Chondrocyte (in vitro differentiated cells): ENCODE measurements around the gene TMEM131L. TPM values are rescaled to one million over a fixed set of nuclear protein-coding genes. Genes with fewer than 3 reads are reported as not detected.
"Not testable (repeated sequence)": the region's sequence is repeated elsewhere in the genome, so short reads cannot be mapped to it uniquely, and the experiment has no call there.

Experiments used
- DNase-seq: peaks from one replicate; pipeline ENCODE4 v3.0.0; 2021; ENCODE audit warnings: mixed read lengths, low spot score
- H3K27ac Mint-ChIP-seq: one replicate; pipeline ENCODE4 v1.8.0; 2021; ENCODE audit warnings: mild to moderate bottlenecking, moderate library complexity, mixed read lengths; ENCODE audit not compliant: unreplicated experiment
- H3K27me3 Mint-ChIP-seq: 2 replicates; pipeline ENCODE4 v1.8.0; 2021; ENCODE audit warnings: low read depth, mixed read lengths
- H3K36me3 Mint-ChIP-seq: 2 replicates; pipeline ENCODE4 v1.8.0; 2021; ENCODE audit warnings: low read depth, mixed read lengths
- H3K4me1 Mint-ChIP-seq: 2 replicates; pipeline ENCODE4 v1.8.0; 2021; ENCODE audit warnings: low read depth, mild to moderate bottlenecking, mixed read lengths
- H3K4me3 Mint-ChIP-seq: one replicate; pipeline ENCODE4 v1.8.0; 2021; ENCODE audit warnings: mild to moderate bottlenecking, moderate library complexity, mixed read lengths; ENCODE audit not compliant: unreplicated experiment
- H3K9me3 Mint-ChIP-seq: 2 replicates; pipeline ENCODE4 v1.8.0; 2021; ENCODE audit warnings: low read depth, mixed read lengths
- total RNA-seq: library from RNA; stranded (reverse); gene quantifications from 3 replicates; pipeline ENCODE4 v1.2.1, GENCODE V29; 2021
- TF ChIP-seq, protein P1 (sequence below): fragments of 200-600 bp; sonication (generic); IDR thresholded peaks from 2 replicates; pipeline ENCODE4 v1.5.0; 2021; ENCODE audit warnings: antibody characterized with exemption, mild to moderate bottlenecking, moderate library complexity

TMEM131L gene
- total RNA-seq, 1 donor from 2014 or later, result 8.4 TPM

DNA sequence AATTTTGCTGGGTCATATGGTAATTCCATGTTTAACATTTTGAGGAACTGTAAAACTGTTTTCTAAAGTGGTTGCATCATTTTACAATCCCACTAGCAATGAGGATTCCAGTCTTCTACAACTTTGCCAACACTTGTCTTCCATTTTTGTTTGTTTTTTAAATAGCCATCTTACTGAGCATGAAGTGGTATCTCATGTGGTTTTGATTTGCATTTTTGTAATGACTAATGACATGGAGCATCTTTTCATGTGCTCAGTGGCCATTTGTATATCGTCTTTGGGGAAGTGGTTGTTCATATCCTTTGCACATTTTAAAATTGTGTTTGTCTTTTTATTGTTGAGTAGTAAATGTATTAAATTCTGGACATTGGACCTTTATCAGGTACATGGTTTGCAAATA, 94.7 kb downstream of the TMEM131L start:
- peaks cover 6% of the 10 kb centered on the region for H3K9me3 Mint-ChIP-seq

DNA sequence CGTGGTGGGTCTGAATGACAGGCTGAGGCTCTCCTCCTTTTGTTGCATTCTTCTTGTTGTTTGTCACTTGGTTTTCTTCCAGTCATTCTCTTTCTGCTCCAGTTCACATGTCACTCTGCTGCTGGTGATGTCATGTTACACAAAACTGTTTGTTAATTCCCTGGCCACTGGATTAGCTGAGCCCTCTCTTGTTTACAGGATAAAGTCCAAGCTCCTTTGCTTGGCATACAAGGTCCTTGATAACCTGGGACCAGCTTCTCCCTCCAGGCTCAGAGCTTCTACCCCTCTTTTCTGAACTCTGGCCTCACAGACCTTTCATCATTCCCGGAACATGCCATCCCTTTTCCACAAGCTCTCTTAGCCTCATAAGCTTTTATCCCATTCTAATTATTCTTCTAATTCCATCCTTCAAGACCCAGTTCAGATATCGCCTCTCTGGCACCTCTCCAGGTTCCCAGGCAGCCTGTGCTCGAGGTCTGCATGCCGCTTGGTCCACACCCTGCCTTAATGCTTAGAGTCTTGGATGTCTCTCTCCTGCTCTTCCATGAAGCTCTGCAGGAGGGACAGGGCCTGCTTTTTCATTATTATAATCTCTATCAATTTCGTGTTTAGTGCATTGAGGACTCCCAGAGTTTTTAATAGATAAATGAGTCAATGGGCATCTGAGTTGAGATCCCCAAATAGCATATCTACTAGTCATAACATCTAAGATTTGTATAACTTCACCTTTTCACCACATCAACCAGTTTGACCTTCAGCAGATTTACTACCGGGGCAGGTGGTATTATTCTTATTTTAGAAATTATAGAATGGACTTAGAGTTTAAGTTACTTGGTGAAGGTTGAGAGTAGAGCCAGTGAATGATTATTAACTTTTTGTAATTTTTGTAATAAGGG, 98.7 kb downstream of the TMEM131L start:
- H3K27me3 Mint-ChIP-seq, result no peaks in the 10 kb centered on the region
- H3K9me3 Mint-ChIP-seq, result peaks cover 6% of the 10 kb centered on the region
- no peak for DNase-seq
- no peak overlapping the region for H3K4me3 Mint-ChIP-seq
- H3K4me1 Mint-ChIP-seq, result peaks cover 21% of the 10 kb centered on the region
- TF ChIP-seq, protein P1, sequence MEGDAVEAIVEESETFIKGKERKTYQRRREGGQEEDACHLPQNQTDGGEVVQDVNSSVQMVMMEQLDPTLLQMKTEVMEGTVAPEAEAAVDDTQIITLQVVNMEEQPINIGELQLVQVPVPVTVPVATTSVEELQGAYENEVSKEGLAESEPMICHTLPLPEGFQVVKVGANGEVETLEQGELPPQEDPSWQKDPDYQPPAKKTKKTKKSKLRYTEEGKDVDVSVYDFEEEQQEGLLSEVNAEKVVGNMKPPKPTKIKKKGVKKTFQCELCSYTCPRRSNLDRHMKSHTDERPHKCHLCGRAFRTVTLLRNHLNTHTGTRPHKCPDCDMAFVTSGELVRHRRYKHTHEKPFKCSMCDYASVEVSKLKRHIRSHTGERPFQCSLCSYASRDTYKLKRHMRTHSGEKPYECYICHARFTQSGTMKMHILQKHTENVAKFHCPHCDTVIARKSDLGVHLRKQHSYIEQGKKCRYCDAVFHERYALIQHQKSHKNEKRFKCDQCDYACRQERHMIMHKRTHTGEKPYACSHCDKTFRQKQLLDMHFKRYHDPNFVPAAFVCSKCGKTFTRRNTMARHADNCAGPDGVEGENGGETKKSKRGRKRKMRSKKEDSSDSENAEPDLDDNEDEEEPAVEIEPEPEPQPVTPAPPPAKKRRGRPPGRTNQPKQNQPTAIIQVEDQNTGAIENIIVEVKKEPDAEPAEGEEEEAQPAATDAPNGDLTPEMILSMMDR, result no peak
- H3K36me3 Mint-ChIP-seq, result peaks cover 6% of the 10 kb centered on the region
- H3K27ac Mint-ChIP-seq, result no peak overlapping the region

More for the DNA sequence above, 94.7 kb downstream of the TMEM131L start:
- Mint-ChIP-seq H3K4me1 (peaks cover 31% of the 10 kb centered on the region), H3K27ac (no peak overlapping the region), H3K4me3 (no peak overlapping the region), H3K36me3 (peaks cover 6% of the 10 kb centered on the region), H3K27me3 (no peaks in the 10 kb centered on the region)
- TF ChIP-seq, protein P1, result no peak
- no peak for DNase-seq

DNA sequence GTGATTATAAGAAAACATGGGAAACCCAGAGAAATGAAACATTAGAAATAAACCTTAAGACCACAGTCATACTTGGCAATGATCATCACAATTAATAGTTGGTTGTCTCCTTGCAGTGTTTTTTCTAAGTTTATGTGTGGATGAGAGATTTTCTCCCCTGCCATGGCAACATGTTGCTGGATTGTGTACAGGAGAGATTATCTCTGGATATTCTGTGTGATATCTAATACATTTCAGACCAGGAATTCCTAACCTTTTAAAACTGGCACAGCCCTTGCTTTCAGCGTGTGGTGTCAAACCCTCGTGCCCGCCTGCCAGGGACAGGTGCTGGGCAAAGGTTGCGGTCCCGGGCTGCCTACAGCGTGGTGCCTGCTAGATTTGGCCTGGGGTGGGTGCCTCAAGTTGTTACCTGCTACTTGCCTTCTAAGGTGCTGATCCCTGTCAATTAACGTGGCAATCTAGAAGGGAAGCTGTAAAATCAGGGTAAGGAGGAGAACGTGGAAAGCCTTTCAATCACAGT, 100.5 kb downstream of the TMEM131L start:
- TF ChIP-seq, protein P1, result no peak
- Mint-ChIP-seq H3K27ac (no peak overlapping the region), H3K4me1 (peaks cover 19% of the 10 kb centered on the region), H3K9me3 (no peaks in the 10 kb centered on the region), H3K27me3 (no peaks in the 10 kb centered on the region), H3K4me3 (no peak overlapping the region), H3K36me3 (peaks cover 2% of the 10 kb centered on the region)
- no peak for DNase-seq

DNA sequence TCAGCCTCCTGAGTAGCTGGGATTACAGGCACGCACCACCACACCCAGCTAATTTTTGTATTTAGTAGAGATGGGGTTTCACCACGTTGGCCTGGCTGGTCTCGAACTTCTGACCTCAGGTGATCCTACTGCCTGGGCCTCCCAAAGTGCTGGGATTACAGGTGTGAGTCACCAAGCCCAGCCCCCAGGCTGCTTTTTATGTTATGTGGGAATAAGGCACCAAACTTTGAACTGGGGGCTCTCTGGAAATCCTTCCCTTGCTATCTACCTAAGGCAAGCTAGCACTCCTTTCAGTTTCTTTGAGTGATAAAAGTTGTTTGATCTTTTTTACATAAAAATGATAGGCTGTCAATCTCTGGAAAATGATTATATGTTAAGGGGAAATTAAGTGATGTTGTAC, 101.5 kb downstream of the TMEM131L start:
- not testable (repeated sequence) for H3K9me3 Mint-ChIP-seq

DNA sequence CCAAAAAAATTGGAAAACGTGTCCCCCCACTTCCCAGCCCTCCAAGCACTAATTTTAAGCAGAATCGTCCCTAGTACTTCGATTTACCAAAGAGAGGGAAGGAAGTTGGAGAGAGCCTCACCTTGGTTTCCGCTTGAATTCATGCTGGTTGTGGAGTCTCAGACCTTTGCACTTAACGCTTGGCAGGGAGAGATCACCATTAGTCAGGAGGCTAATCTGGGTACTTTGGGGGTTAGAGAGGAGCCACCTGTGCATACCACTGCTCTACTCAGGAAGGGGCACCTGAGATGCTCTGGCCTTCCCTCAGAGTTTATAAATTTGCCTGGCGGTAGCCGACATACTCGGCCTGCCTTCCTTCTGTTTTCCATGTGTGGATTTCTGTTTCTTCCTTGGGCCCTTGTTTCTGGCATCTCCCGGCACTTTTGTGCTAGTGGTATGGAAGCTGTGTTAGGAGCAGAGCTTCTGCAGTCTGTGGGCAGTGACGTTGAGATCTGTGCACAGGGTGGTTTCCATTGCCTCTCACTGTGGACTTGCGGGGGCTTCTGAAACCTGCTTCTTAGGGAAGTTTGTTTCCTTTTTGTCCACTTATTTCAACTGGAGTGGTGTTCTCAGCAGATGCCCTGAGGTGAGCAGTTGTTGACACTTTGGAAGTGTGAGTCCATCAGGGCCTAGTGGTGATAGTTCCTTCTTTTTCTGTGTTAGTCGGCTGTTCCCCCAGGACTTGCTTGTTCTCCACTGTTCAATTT, 104.2 kb downstream of the TMEM131L start:
- DNase-seq, result no peak
- Mint-ChIP-seq H3K36me3 (peaks cover 2% of the 10 kb centered on the region), H3K9me3 (no peaks in the 10 kb centered on the region), H3K27me3 (no peaks in the 10 kb centered on the region), H3K4me3 (no peak overlapping the region), H3K4me1 (peaks cover 15% of the 10 kb centered on the region), H3K27ac (no peak overlapping the region)
- TF ChIP-seq, protein P1, result no peak

More for the DNA sequence above, 101.5 kb downstream of the TMEM131L start:
- H3K27me3 Mint-ChIP-seq, H3K27ac Mint-ChIP-seq, DNase-seq, H3K36me3 Mint-ChIP-seq, H3K4me3 Mint-ChIP-seq: not testable (repeated sequence)
- H3K4me1 Mint-ChIP-seq, result peaks cover 14% of the 10 kb centered on the region
